ENCODE measurements around the gene PRIMA1. TPM values are rescaled to one million over a fixed set of nuclear protein-coding genes. Genes with fewer than 3 reads are reported as not detected.

Gene PRIMA1
- total RNA-seq, 1 experiment from 2014 or later, result 0.02 TPM

- no peak for DNase-seq (ENCODE audit: extremely low read depth, low read depth)
These were observed 9.3 kb upstream of the PRIMA1 start for GRCh38 chr14:93797536-93797935.

- DNase-seq (ENCODE audit: extremely low read depth, low read depth), result no peak
These were observed 8.8 kb upstream of the PRIMA1 start for GRCh38 chr14:93797071-93797470.

- no peak for DNase-seq (ENCODE audit: extremely low read depth, low read depth)
These were observed 6.5 kb upstream of the PRIMA1 start for GRCh38 chr14:93794756-93795155.

- no peak for DNase-seq (ENCODE audit: extremely low read depth, low read depth)
These were observed 5.5 kb upstream of the PRIMA1 start for GRCh38 chr14:93793555-93794324.

- no peak for DNase-seq (ENCODE audit: extremely low read depth, low read depth)
These were observed 4.1 kb upstream of the PRIMA1 start for GRCh38 chr14:93792391-93792790.

GRCh38 chr14:93790966-93791365, 2.7 kb upstream of the PRIMA1 start:
- DNase-seq (ENCODE audit: extremely low read depth, low read depth), result no peak

- no peak for DNase-seq (ENCODE audit: extremely low read depth, low read depth)
These were observed 1.2 kb upstream of the PRIMA1 start for GRCh38 chr14:93789228-93790130.

- peak; percentile 14 for DNase-seq (ENCODE audit: extremely low read depth, low read depth)
These were observed 400 bp upstream of the PRIMA1 start for GRCh38 chr14:93788543-93789227.

GRCh38 chr14:93787465-93788292, 606 bp downstream of the PRIMA1 start:
- no peak for DNase-seq (ENCODE audit: extremely low read depth, low read depth)

- no peak for DNase-seq (ENCODE audit: extremely low read depth, low read depth)
These were observed 2.9 kb downstream of the PRIMA1 start for GRCh38 chr14:93785423-93785822.

- DNase-seq (ENCODE audit: extremely low read depth, low read depth), result no peak
These were observed 3.4 kb downstream of the PRIMA1 start for GRCh38 chr14:93784878-93785277.

- no peak for DNase-seq (ENCODE audit: extremely low read depth, low read depth)
These were observed 7.4 kb downstream of the PRIMA1 start for GRCh38 chr14:93780813-93781400.

- no peak for DNase-seq (ENCODE audit: extremely low read depth, low read depth)
These were observed 9.2 kb downstream of the PRIMA1 start for GRCh38 chr14:93778856-93779629.

- DNase-seq (ENCODE audit: extremely low read depth, low read depth), result no peak
These were observed 9.8 kb downstream of the PRIMA1 start for GRCh38 chr14:93778453-93778852.

GRCh38 chr14:93775744-93776143, 12.5 kb downstream of the PRIMA1 start:
- DNase-seq (ENCODE audit: extremely low read depth, low read depth), result no peak

- no peak for DNase-seq (ENCODE audit: extremely low read depth, low read depth)
These were observed 13.1 kb downstream of the PRIMA1 start for GRCh38 chr14:93775158-93775557.

GRCh38 chr14:93772263-93772662, 16.0 kb downstream of the PRIMA1 start:
- no peak for DNase-seq (ENCODE audit: extremely low read depth, low read depth)

GRCh38 chr14:93765970-93766369, 22.3 kb downstream of the PRIMA1 start:
- DNase-seq (ENCODE audit: extremely low read depth, low read depth), result no peak

- DNase-seq (ENCODE audit: extremely low read depth, low read depth), result no peak
These were observed 23.1 kb downstream of the PRIMA1 start for GRCh38 chr14:93765155-93765554.
